Peyer's patch (tissue), 4 donors: ENCODE data around the gene RFTN2.

Experiments
- CTCF ChIP-seq, 6 experiments: fragments of 450-650 bp in 4 of 6; fragments of 200-600 bp in 2 of 6; sonication (generic) in 1 of 6; IDR thresholded peaks; one replicate each; pipeline ENCODE4 v1.5.1; 2017 to 2019; ENCODE audit warnings: antibody characterized with exemption in 6 of 6, mild to moderate bottlenecking in 3 of 6, moderate library complexity in 1 of 6
- POLR2A ChIP-seq, 2 donors: fragments of 450-650 bp; IDR thresholded peaks; one replicate each; pipeline ENCODE4 v1.5.1; 2017; ENCODE audit warnings: antibody characterized with exemption in 2 of 2, mild to moderate bottlenecking in 2 of 2, moderate library complexity in 2 of 2

DNA sequence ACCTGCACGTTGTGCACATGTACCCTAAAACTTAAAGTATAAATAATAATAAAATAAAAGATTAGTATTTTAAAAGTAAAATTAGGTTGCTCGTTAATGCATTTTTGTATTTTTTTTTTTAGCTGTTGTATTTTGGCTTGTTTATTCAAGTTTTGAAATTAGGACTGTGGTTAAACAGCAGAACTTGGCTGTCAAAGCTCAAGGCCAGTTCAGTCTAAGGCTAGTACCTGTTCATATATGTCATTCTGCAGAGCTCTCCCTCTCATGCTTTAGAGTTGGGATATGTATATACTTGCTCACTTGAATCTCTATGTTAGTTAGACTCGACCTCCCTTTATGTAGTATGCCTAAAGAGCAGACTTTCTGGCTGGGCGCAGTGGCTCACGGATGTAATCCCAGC, 126.8 kb downstream of the RFTN2 start:
- no peak for TF ChIP-seq CTCF (IDR thresholded peaks at IDR 0.05)
- no peak for TF ChIP-seq POLR2A (IDR thresholded peaks at IDR 0.05)
